Thymus (tissue), 11 donors: ENCODE data around the gene PAX9. TPM values are rescaled to one million over a fixed set of nuclear protein-coding genes. Genes with fewer than 3 reads are reported as not detected.

Experiments used
- DNase-seq, 9 donors: peaks; one replicate each; pipeline ENCODE4 v3.0.0-alpha.2; 2013; ENCODE audit warnings: low spot score in 9 of 9, low read depth in 6 of 9, missing footprints in 1 of 9
- H3K27ac ChIP-seq, 2 donors: one replicate each; pipeline ENCODE4 v1.5.1; 2013; ENCODE audit warnings: control low read depth in 1 of 2, low read depth in 1 of 2, low read length in 1 of 2, mild to moderate bottlenecking in 1 of 2, moderate library complexity in 1 of 2
- H3K27me3 ChIP-seq, 2 donors: one replicate each; pipeline ENCODE4 v1.5.1; 2013; ENCODE audit warnings: low read length in 1 of 2; ENCODE audit not compliant: control insufficient read depth in 2 of 2, insufficient read depth in 1 of 2
- H3K36me3 ChIP-seq, 2 donors: one replicate each; pipeline ENCODE4 v1.5.1; 2013; ENCODE audit warnings: low read length in 1 of 2, mild to moderate bottlenecking in 1 of 2, moderate library complexity in 1 of 2; ENCODE audit not compliant: control insufficient read depth in 2 of 2, insufficient read depth in 2 of 2
- H3K4me1 ChIP-seq, 2 donors: one replicate each; pipeline ENCODE4 v1.5.1; 2013; ENCODE audit warnings: low read length in 2 of 2; ENCODE audit not compliant: control insufficient read depth in 2 of 2, insufficient read depth in 2 of 2
- H3K4me3 ChIP-seq, 2 donors: one replicate each; pipeline ENCODE4 v1.5.1; 2013; ENCODE audit warnings: low read length in 2 of 2, control low read depth in 1 of 2, mild to moderate bottlenecking in 1 of 2
- H3K9me3 ChIP-seq, 2 donors: one replicate each; pipeline ENCODE4 v1.5.1; 2013; ENCODE audit warnings: low read length in 1 of 2, mild to moderate bottlenecking in 1 of 2; ENCODE audit not compliant: control insufficient read depth in 2 of 2, insufficient read depth in 1 of 2
- WGBS: extraction: QIAGEN DNeasy Blood & Tissue Kit; methylation state at CpG from one replicate; pipeline ENCODE4 v1.1.7; 2013; 5-methylcytosine and 5-hydroxymethylcytosine counted together
- polyA plus RNA-seq: library from polyadenylated mRNA; stranded (reverse); fragments of 200-250 nt; gene quantifications from one replicate; pipeline ENCODE4 v1.2.3, GENCODE V29; 2013
- total RNA-seq: library from RNA; stranded (reverse); fragments of 120-200 nt; gene quantifications from one replicate; pipeline ENCODE4 v1.2.4, GENCODE V29; 2013
- donor health status: healthy.

Gene PAX9
- total and polyA plus RNA-seq, 2 donors = 21.5 to 30.9 TPM

GRCh38 chr14:36659010-36659821 lies 2.4 kb upstream of the PAX9 start:
- Histone ChIP-seq H3K9me3 (peaks cover 0 to 1% of the 10 kb centered on the region in 2 donors), H3K4me1 (peaks cover 0 to 11% of the 10 kb centered on the region in 2 donors), H3K27ac (peak overlapping the region; percentile 46 to 76), H3K4me3 (peak overlapping the region; percentile 29 to 40), H3K27me3 (peaks cover 98 to 100% of the 10 kb centered on the region in 2 donors), H3K36me3 (no peaks in the 10 kb centered on the region)
- WGBS = 7% methylated on average over 35 of the region's 35 CpGs
- no peak for DNase-seq

- 11% methylated on average over 19 of the region's 19 CpGs for WGBS
- H3K27me3 ChIP-seq = peaks cover 96 to 100% of the 10 kb centered on the region in 2 donors
- H3K4me3 ChIP-seq = peak overlapping the region in 1 of 2 donors; percentile 40
- DNase-seq = no peak
- peaks cover 0 to 11% of the 10 kb centered on the region in 2 donors for H3K4me1 ChIP-seq
- H3K27ac ChIP-seq = peak overlapping the region in 1 of 2 donors; percentile 69
- H3K9me3 ChIP-seq = peaks cover 0 to 1% of the 10 kb centered on the region in 2 donors
- no peaks in the 10 kb centered on the region for H3K36me3 ChIP-seq
These were observed 1.6 kb upstream of the PAX9 start for GRCh38 chr14:36659822-36660735.

GRCh38 chr14:36660736-36661505 lies 739 bp upstream of the PAX9 start:
- 7% methylated on average over 35 of the region's 35 CpGs for WGBS
- peak overlapping the region; percentile 53 to 69 for H3K27ac ChIP-seq
- no peaks in the 10 kb centered on the region for H3K36me3 ChIP-seq
- H3K4me3 ChIP-seq = peak overlapping the region in 1 of 2 donors; percentile 40
- H3K27me3 ChIP-seq = peaks cover 94 to 99% of the 10 kb centered on the region in 2 donors
- DNase-seq = no peak
- H3K9me3 ChIP-seq = peaks cover 0 to 1% of the 10 kb centered on the region in 2 donors
- H3K4me1 ChIP-seq = peaks cover 0 to 6% of the 10 kb centered on the region in 2 donors

GRCh38 chr14:36662258-36662542 lies 540 bp downstream of the PAX9 start:
- Histone ChIP-seq H3K36me3 (no peaks in the 10 kb centered on the region), H3K9me3 (peaks cover 0 to 1% of the 10 kb centered on the region in 2 donors), H3K27ac (peak overlapping the region; percentile 32 to 70), H3K4me1 (peaks cover 0 to 6% of the 10 kb centered on the region in 2 donors), H3K4me3 (peak overlapping the region; percentile 25 to 32), H3K27me3 (peaks cover 94 to 99% of the 10 kb centered on the region in 2 donors)
- no peak for DNase-seq
- WGBS = 3% methylated on average over 11 of the region's 11 CpGs

- DNase-seq = no peak
- whole genome bisulfite sequencing = 7% methylated on average over 71 of the region's 71 CpGs
- Histone ChIP-seq H3K36me3 (no peaks in the 10 kb centered on the region), H3K4me3 (peak overlapping the region; percentile 25 to 32), H3K4me1 (peaks cover 0 to 6% of the 10 kb centered on the region in 2 donors), H3K27me3 (peaks cover 90 to 98% of the 10 kb centered on the region in 2 donors), H3K9me3 (peaks cover 0 to 1% of the 10 kb centered on the region in 2 donors), H3K27ac (peak overlapping the region; percentile 24 to 70)
These were observed 1.1 kb downstream of the PAX9 start for GRCh38 chr14:36662543-36663403.

GRCh38 chr14:36663404-36664321 lies 2.0 kb downstream of the PAX9 start:
- WGBS = 5% methylated on average over 39 of the region's 39 CpGs
- peaks cover 84 to 97% of the 10 kb centered on the region in 2 donors for H3K27me3 ChIP-seq
- no peaks in the 10 kb centered on the region for H3K36me3 ChIP-seq
- DNase-seq = no peak
- H3K9me3 ChIP-seq = peaks cover 0 to 1% of the 10 kb centered on the region in 2 donors
- H3K4me3 ChIP-seq = peak overlapping the region; percentile 25 to 32
- peaks cover 0 to 6% of the 10 kb centered on the region in 2 donors for H3K4me1 ChIP-seq
- peak overlapping the region; percentile 37 to 70 for H3K27ac ChIP-seq

- peak overlapping the region; percentile 52 to 64 for H3K27ac ChIP-seq
- peaks cover 0 to 6% of the 10 kb centered on the region in 2 donors for H3K4me1 ChIP-seq
- H3K27me3 ChIP-seq = peaks cover 75 to 89% of the 10 kb centered on the region in 2 donors
These were observed 2.9 kb downstream of the PAX9 start for GRCh38 chr14:36664322-36665193.

More at GRCh38 chr14:36664322-36665193, 2.9 kb downstream of the PAX9 start:
- H3K9me3 ChIP-seq = peaks cover 0 to 1% of the 10 kb centered on the region in 2 donors
- H3K4me3 ChIP-seq = peak overlapping the region; percentile 25 to 32
- no peaks in the 10 kb centered on the region for H3K36me3 ChIP-seq
- WGBS = 4% methylated on average over 9 of the region's 9 CpGs
- DNase-seq = no peak
